HT-29 (cell line): ENCODE results near the gene SRRT. TPM values are rescaled to one million over a fixed set of nuclear protein-coding genes. Genes with fewer than 3 reads are reported as not detected.
"Not testable (repeated sequence)": the region's sequence is repeated elsewhere in the genome, so short reads cannot be mapped to it uniquely, and the experiment has no call there.

Source experiments
- DNase-seq: peaks from one replicate; pipeline ENCODE4 v3.0.0-alpha.2; 2015; ENCODE audit warnings: low spot score
- total RNA-seq: library from RNA; depleted of rRNA; stranded (reverse); fragments of >200 nt; shearing (Covaris generic); gene quantifications from 2 replicates; pipeline ENCODE4 v1.2.3, GENCODE V29; 2014

Gene SRRT
- total RNA-seq, 1 experiment from 2014 or later = 222 TPM

DNA sequence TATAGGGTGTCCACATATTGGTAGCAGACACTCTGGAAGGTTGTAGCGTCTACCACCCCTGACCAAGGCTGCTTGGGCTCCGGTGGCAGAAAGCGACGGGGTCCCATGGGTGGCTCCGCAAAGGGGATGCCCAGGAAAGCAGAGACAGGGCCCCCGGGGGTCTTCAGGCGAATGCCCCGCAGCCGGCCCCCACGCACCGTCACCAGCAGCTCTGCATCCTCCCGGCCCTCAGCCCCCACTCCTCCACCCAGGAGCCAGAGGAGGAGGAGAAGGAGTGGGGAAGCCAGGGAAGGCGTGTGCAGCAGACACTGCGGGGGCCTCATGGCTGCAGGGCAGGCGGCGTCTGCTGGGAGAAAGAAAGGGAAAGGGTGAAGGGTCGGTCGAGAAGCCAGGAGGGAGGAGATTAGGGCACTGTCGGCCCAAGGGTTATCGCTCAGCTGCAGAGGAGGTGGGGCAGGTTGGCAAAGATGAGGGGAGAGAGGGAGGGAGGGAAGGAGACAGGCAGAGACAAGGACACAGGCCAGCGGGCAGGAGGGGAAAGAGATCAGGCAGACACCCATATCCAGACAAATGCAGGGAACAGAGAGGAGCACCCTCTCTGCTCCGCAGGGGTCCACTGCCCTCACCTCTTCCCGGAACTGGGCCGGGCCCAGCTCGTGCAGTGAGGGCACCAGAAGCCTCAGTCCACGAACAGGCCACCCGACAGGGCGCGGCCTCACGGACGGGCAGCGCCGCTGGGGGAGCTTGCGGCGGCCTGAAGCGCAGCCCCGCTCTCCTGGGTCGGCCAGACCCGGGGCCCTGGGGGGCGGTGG lies 19.2 kb downstream of the SRRT start:
- no peak for DNase-seq

DNA sequence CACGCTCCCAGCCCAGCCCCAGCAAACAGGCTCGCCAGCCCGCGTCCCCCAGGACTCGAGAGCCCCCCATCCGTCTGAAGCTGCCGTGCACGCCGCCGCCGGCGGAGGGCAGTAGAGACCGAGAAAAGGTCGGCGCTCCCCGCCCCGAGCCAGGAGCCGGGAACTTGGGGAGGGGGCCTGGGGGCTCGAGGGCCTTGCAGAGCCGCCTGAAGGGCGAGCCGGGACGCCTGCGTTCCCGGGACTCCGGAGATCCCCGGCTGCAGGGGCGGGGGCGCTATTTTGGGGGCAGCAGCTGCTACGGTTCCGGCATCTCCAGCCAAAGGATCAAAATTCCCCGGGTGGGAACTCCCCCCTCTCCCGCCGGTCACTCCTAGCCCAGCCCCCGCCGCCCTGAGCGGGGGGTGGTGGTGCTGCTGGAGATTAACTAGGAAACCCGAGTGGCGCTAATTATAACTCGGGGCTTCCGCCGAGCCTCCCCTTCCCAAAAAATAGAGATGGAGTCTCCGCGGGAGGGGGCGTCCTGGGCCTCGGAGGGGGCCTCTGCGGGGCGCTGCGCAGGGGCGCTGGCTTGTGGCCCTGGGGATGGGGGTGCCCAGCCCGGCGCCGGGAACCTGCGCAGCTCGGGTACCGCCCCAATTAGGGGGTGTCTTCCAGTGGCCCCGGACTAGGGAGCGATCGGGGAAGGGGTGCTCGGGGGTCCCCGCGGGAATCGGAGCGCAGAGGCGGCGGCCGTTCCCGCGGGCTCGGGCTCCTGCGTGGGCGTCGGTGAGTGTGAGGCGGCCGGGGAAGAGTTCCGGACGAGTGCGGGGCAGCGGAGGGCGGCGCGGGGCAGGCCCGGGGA lies 20.2 kb downstream of the SRRT start:
- peak; percentile 34 for DNase-seq

DNA sequence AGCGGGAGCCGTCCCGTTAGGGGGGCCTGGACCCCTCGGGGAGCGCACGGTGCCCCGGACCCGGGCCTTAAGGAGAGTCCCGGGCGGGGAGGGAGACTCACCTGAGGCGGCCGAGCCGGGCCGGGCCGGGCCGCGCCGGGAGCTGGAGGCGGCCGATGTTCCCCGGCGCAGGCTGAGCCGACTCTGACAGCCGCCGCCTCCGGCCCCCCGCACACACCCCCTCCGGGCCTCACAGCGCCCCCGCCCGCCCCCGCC lies 20.7 kb downstream of the SRRT start, which contains the start of gene ACHE:
Gene ACHE (minus strand): TSS at position 188 of the 255 bp plus-strand sequence. CDS start 1,656 bp downstream, outside the sequence.
- no peak for DNase-seq

DNA sequence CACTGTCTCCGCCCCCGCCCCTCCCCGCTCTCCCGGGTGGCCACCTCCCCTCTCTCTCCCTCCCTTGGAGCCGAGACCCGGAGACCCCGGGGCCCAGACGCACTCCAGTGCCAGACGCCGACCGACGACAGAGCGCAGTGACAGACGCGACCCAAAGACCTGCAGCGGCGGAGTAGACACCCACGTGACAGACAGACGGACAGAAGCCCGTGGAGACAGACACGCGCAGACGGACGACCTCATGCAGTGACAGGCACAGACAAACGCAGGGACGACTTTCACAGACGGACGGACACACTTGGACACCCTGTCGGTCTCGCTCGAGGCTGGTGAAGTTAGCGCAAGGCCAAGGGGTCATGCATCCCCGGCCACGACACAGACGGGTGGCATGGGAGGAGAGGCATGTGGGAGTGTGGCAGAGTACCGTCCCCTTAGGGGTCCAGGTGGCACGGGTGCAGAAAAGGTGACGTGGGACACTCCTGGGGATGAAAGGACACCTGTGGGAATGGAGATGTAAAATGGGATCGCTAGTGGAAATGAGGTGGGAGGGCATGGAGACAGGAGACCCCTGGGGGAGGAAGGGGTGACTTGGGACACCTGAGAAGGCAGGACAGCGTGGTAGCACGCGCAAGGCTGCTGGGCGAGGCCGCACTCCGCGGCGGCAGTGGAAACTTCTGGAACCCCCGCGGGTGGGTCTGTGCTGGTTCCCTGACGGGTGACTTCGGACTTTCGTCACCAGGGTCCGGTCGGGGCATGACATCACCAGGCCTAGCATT lies 21.2 kb downstream of the SRRT start:
- DNase-seq = peak; percentile 32

DNA sequence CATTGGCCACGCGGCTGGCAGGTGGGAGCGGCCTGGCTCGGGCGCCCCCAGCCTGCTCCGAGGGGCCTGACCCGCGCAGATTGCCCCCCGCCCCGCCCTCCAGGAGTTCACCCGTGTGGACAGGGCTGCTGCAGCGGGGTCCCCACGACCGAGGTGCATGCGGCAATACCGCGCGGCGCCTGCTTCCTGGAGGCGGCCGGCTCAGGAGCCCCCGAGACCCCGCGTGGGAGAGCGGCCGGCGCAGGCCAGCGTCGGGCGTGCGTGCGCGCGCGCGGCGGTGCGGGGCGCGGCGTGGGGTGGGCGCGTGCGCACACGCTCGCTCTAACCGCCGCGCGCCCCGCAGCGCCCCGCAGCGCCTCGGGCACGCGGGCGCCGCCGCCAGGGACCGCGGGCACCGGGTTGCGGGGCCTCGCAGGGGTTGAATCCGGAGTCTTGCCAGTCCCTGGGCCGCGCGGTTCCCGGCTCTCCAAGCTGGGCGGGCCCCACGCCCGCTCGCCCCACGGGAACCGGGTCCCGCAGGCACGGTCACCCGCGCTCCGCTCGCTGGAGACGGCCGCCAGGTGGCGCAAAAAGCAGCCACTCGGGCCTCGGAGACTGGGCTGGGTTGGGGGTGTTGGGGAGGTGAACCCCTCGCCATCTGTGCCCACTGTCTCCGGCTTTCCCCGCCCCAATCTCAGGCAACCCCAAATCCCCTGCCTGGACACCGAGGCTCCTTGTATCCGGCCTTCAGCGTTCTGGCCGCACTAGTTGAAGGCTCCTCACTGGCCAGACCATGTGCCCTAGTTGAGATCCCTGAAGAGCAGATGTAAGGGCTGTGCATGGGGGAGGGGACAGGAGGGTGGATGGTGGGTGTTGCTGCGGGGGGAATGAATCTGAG lies 22.1 kb downstream of the SRRT start:
- peak; percentile 65 for DNase-seq

DNA sequence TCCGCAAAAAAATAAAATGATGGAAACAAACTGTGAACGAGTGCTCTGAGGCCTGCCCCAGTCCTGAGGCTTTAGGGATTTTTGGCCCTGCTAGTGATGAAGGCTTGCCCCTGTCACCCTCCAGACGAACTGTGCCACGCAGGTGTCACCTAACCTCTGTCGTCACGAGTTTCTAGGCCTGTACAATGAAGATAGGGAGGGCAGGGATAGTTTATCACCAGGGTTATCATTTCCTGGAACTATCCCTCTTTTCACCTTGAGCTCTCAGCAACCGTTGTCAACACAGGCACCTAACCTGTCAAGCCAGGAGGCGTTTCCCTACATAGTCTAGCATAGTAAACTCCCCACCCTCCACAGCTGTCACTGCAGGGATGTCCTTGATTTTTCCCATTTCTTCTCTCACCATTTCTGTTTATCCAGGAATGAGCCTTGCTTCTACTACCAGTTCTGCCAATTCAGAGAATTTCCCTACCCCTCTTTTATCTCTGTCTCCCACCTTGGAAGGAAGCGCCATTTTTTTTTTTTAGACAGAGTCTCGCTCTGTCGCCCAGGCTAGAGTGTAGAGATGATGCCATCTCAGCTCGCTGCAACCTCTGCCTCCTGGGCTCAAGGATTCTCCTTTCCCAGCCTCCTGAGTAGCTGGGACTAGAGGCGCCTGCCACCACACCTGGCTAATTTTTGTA lies 23.0 kb downstream of the SRRT start:
- peak; percentile 32 for DNase-seq

DNA sequence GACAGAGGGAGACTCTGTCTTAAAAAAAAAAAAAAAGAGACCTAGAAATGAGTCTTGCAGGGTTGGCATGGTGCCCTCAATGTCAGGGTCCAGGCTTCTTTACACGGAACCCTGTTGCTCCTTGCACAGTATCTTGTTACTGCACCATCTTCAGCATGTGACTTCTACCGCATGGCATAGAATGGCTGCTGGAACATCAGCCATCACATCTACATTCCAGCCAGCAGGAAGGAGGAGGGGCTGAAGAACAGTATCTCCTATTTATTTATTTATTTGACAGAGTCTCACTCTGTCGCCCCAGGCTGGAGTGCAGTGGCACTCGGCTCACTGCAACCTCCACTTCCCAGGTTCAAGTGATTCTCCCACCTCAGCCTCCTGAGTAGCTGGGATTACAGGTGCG lies 24.5 kb downstream of the SRRT start:
- no peak for DNase-seq

DNA sequence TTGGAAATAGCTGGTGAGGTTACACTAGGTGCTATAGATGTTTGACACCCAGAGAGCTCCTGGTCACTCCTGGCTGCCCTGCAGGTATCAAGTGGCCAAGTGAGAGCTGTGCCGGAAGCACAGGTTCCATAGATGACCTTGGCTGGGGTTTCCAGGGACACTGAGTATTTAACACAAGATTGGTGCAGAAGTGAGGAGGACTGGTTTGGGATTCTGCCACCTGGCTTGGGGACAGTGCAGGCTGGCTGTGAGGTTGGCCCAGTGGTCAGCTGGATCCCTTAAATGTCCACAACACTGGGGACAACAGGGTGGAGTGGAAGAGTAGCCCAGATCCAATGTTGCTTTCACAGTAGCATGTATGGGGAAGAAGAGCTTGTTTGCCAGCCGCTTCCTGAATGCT lies 26.1 kb downstream of the SRRT start:
- no peak for DNase-seq

DNA sequence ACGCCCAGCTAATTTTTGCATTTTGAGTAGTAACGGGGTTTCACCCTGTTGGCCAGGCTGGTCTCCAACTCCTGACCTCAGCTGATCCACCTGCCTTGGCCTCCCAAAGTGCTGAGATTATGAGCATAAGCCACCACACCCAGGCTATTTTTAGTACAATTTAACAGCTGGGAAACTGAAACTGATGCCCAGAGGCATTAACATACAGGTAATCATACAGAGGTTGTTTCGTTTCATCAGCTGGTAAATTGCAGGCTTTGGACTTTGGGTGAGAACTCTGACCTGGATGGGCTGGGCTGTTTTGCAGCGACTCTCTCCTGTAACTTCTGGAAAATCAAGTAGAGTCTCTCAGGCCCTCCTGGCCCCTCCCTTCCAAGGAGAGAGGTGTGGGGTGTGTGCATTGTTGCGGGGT lies 27.0 kb downstream of the SRRT start:
- DNase-seq = no peak

DNA sequence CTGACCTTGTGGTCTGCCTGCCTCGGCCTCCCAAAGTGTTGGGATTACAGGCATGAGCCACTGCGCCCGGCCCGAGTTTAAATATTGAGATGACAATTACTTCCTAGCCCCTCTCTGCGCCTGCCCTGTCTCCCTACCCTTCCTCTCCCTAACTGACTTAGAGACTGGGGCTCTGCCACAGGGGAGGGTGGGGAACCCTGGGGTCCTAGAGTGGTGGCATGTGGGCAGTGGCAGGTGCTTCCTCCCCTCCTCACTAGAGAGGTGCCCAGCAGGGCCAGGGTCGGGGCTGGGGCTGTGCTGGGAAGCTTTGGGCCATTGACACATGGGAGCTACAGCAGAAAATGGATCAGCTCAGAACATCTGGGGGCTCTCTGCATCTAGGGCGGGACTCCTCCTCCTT lies 27.7 kb downstream of the SRRT start:
- no peak for DNase-seq

DNA sequence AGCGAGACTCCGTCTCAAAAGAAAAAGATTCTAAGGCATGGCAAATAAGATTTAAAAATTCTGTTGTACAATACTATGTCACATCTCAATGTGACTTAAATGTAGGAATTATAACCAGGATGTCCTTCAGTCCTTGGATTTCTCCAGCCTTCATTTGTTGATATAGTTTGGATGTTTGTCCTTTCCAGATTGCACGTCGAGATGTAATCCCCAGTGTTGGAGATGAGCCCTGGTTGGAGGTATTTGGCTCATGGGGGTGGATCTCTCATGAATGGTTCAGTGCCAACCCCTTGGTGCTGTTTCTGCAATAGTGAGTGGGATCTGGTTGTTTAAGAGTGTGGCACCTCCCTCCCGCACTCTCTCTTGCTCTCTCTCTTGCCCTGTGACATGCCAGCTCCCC lies 33.6 kb downstream of the SRRT start:
- no peak for DNase-seq

DNA sequence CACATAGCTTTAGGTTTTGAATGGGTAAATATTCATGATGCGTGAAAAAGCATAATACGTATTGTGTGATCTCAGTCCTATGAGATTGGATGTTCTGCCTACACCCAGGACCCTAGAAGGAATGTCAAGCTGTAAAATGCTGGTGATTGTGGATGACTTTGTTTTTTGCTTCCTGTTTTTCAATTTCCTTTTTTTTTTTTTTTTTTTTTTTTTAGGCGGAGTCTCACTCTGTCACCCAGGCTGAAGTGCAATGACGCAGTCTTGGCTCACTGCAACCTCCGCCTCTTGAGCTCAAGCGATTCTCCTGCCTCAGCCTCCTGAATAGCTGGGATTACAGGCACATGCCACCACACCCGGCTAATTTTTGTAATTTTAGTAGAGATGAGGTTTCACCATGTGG lies 35.5 kb downstream of the SRRT start:
- DNase-seq = not testable (repeated sequence)

DNA sequence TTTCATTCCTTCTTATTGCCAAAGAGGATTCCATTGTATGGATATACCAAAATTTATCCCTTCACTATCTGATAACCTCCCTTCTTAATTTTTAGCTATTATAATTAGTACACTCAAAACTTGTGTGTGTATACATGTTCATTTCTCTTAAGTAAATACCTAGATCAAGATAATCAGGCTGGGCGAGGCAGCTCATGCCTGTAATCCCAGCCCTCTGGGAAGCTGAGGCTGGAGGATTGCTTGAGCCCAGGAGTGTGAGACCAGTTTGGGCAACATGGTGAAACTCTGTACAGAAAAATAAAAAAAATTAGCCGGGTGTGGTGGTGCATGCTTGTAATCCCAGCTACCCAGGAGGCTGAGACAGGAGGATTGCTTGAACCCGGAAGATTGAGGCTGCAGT lies 36.6 kb downstream of the SRRT start:
- no peak for DNase-seq

DNA sequence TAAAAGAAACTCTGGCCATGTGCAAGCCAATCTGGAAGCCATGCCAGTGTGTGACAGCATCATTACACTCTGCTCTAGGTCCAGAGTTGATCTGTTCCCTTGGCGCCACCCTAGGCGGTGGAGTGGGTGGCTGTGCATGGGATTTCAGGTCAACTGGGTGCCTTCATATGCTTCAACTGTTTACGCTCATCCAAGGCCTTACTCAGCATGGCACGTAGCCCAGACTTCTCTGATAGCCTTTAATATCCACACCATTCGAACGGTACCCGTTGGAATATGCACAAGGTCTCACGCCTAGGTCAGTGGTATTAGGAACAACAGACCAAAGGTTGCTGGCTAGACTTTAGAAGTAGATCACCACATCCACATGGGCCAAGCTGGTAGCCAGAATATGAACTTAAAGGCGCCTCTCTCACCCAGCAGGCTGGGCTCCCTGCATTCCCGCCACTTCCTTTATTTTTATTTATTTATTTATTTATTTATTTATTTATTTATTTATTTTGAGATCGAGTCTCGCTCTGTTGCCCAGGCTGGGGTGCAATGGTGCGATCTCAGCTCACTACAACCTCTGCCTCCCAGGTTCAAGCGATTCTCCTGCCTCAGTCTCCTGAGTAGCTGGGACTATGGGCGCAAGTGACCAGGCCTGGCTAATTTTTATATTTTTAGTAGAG lies 39.4 kb downstream of the SRRT start:
- DNase-seq = no peak

DNA sequence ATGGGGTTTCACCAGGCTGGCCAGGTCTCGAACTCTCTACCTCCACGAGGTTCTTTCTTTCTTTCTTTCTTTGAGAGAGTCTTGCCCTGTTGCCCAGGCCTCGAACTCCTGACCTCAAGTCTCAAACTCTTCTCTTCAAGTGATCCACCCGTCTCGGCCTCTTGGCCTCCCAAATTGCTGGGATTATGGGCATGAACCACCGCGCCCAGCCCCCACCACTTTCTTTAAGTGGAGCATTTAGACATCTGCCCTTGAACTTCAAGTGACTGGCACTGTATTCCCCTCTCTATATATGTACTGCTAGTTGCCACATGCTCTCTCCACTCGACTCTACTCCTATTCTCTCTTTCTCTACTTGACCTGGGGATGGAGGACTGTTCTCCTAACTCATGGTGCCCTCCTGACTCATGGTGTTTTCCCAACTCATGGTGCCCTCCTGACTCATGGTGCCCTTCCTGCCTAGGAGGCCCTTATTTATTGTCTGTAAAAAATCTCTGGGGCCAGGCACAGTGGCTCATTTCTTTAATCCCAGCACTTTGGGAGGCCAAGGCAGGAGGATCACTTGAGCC lies 40.1 kb downstream of the SRRT start:
- no peak for DNase-seq

DNA sequence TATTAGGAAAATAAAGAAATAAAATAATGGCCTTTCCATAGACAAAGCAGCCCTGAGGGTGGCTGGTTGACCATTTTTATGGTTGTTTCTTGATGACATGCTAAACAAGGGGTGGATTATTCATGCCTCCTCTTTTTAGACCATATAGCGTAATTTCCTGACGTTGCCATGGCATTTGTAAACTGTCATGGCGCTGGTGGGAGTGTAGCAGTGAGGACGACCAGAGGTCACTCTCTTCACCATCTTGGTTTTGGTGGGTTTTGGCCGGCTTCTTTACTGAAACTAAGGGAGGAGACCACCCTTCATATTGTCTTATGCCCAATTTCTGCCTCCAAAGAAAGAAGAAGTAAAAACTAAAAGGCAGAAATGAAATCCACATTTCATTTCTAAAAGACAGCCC lies 44.4 kb downstream of the SRRT start:
- DNase-seq = not testable (repeated sequence)

DNA sequence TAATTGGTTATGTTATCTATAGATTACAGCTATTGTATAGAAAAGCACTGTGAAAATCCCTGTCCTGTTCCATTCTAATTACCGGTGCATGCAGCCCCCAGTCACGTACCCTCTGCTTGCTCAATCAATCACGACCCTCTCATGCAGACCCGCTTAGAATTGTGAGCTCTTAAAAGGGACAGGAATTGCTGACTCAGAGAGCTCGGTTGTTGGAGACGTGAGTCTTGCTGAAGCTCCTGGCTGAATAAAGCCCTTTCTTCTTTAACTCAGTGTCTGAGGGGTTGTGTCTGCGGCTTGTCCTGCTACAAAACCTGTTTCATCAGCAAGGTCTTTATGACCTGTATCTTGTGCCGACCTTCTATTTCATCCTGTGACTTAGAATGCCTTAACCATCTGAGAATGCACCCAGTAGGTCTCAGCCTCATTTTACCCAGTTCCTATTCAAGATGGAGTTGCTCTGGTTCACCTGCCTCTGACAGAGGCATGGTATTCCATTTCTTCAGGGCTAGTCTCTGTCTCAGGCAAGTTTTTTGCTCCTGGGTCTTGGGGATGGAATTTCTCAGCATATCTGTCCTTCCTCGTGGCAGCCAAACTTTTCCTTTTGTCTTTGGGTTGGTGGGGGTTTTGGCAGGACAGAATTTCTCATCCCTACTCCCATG lies 45.0 kb downstream of the SRRT start:
- not testable (repeated sequence) for DNase-seq

DNA sequence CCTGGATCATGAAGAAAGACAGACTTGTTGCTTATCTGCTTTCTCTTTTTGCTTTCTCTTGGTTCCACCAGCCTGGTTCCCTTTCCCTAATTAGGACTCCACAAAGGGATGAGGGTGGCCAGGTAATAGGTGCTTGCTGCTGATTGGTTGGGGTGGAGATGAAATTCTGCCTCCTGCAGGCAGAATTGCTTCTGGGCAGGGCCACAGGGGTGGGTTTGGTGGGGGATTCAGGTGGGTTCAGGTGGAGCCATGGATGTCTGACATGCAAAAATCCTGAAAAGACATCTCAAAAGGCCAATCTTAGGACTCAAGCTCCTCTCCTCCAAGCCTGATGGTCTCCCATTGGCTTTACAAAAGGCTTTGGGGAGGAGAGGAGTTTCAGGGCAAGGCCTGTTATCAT lies 46.1 kb downstream of the SRRT start:
- no peak for DNase-seq

DNA sequence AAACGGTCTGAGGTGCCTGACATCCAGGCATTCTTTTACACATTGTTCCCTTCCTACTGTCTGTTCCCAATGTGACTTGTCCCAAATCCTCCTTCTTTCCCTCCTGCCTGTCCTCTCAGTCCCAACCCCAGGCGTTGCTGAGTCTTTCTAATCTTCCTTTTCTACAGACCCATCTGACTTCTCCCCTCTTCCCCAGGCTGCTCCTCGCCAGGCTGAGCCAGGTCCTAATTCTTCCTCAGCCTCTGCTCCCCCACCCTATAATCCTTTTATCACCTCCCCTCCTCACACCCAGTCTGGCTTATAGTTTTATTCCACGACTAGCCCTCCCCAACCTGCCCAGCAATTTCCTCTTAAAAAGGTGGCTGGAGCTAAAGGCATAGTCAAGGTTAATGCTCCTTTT lies 48.7 kb downstream of the SRRT start:
- DNase-seq = not testable (repeated sequence)
